Type B pancreatic cell (in vitro differentiated cells): ENCODE results near the gene QSOX1. TPM values are rescaled to one million over a fixed set of nuclear protein-coding genes. Genes with fewer than 3 reads are reported as not detected.

Source experiments
- DNase-seq: peaks from one replicate; pipeline ENCODE4 v3.0.0; 2021; ENCODE audit warnings: mixed read lengths; ENCODE audit not compliant: unreplicated experiment; ENCODE audit errors: extremely low spot score
- H3K27ac Mint-ChIP-seq: 2 replicates; pipeline ENCODE4 v1.8.0; 2021; ENCODE audit warnings: mild to moderate bottlenecking, mixed read lengths
- H3K27me3 Mint-ChIP-seq: 2 replicates; pipeline ENCODE4 v1.8.0; 2021; ENCODE audit warnings: mixed read lengths
- H3K36me3 Mint-ChIP-seq: 2 replicates; pipeline ENCODE4 v1.8.0; 2021; ENCODE audit warnings: mixed read lengths
- H3K4me1 Mint-ChIP-seq: one replicate; pipeline ENCODE4 v1.8.0; 2021; ENCODE audit warnings: mixed read lengths; ENCODE audit not compliant: unreplicated experiment
- H3K4me3 Mint-ChIP-seq: 2 replicates; pipeline ENCODE4 v1.8.0; 2021; ENCODE audit warnings: mild to moderate bottlenecking, mixed read lengths
- H3K9me3 Mint-ChIP-seq: 2 replicates; pipeline ENCODE4 v1.8.0; 2021; ENCODE audit warnings: mixed read lengths
- total RNA-seq: library from RNA; stranded (reverse); gene quantifications from 2 replicates; pipeline ENCODE4 v1.2.1, GENCODE V29; 2021; ENCODE audit warnings: low replicate concordance
- TF ChIP-seq, protein P1 (sequence below): fragments of 200-600 bp; sonication (generic); conservative IDR thresholded peaks from 2 replicates; pipeline ENCODE4 v1.5.0; 2021; ENCODE audit warnings: antibody characterized with exemption, mild to moderate bottlenecking

The QSOX1 gene
- total RNA-seq, 1 donor from 2014 or later: 96.0 TPM

GRCh38 chr1:180249725-180250498 is 95.2 kb downstream of the QSOX1 start:
- H3K4me1 Mint-ChIP-seq: peaks cover 9% of the 10 kb centered on the region
- no peak for DNase-seq
- TF ChIP-seq, protein P1, sequence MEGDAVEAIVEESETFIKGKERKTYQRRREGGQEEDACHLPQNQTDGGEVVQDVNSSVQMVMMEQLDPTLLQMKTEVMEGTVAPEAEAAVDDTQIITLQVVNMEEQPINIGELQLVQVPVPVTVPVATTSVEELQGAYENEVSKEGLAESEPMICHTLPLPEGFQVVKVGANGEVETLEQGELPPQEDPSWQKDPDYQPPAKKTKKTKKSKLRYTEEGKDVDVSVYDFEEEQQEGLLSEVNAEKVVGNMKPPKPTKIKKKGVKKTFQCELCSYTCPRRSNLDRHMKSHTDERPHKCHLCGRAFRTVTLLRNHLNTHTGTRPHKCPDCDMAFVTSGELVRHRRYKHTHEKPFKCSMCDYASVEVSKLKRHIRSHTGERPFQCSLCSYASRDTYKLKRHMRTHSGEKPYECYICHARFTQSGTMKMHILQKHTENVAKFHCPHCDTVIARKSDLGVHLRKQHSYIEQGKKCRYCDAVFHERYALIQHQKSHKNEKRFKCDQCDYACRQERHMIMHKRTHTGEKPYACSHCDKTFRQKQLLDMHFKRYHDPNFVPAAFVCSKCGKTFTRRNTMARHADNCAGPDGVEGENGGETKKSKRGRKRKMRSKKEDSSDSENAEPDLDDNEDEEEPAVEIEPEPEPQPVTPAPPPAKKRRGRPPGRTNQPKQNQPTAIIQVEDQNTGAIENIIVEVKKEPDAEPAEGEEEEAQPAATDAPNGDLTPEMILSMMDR: no peak
- no peaks in the 10 kb centered on the region for H3K36me3 Mint-ChIP-seq
- H3K27me3 Mint-ChIP-seq: peaks cover 46% of the 10 kb centered on the region
- no peaks in the 10 kb centered on the region for H3K9me3 Mint-ChIP-seq
- H3K4me3 Mint-ChIP-seq: no peak overlapping the region
- H3K27ac Mint-ChIP-seq: no peak overlapping the region

DNA sequence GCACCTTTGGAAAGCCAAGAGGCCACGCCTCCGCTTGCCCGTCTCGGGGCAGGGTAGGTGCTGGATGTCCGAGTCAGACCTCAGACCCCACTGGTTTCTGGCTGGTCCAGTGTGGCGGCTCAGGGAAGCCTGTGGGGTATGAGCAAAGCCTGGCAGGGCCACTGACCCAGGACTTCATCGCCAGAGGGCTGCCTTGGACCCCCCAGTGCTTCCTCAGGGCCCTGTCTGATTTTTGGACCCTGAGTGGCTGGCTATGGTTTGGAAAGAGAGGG is 95.8 kb downstream of the QSOX1 start:
- peaks cover 9% of the 10 kb centered on the region for H3K4me1 Mint-ChIP-seq
- no peak overlapping the region for H3K27ac Mint-ChIP-seq
- peaks cover 42% of the 10 kb centered on the region for H3K27me3 Mint-ChIP-seq
- H3K4me3 Mint-ChIP-seq: no peak overlapping the region
- TF ChIP-seq, protein P1: no peak
- no peaks in the 10 kb centered on the region for H3K36me3 Mint-ChIP-seq
- H3K9me3 Mint-ChIP-seq: no peaks in the 10 kb centered on the region
- DNase-seq: no peak

- H3K9me3 Mint-ChIP-seq: no peaks in the 10 kb centered on the region
- TF ChIP-seq, protein P1: no peak
- peaks cover 40% of the 10 kb centered on the region for H3K27me3 Mint-ChIP-seq
- H3K4me3 Mint-ChIP-seq: no peak overlapping the region
- H3K4me1 Mint-ChIP-seq: peaks cover 9% of the 10 kb centered on the region
- no peak for DNase-seq
- H3K36me3 Mint-ChIP-seq: no peaks in the 10 kb centered on the region
- H3K27ac Mint-ChIP-seq: no peak overlapping the region
Measured at GRCh38 chr1:180250883-180251509, 96.3 kb downstream of the QSOX1 start.

- TF ChIP-seq, protein P1: no peak
- DNase-seq: no peak
- H3K27ac Mint-ChIP-seq: no peak overlapping the region
- no peaks in the 10 kb centered on the region for H3K36me3 Mint-ChIP-seq
- no peak overlapping the region for H3K4me3 Mint-ChIP-seq
- H3K4me1 Mint-ChIP-seq: peaks cover 9% of the 10 kb centered on the region
- H3K9me3 Mint-ChIP-seq: no peaks in the 10 kb centered on the region
- peaks cover 41% of the 10 kb centered on the region for H3K27me3 Mint-ChIP-seq
Measured at GRCh38 chr1:180251526-180252305, 97.0 kb downstream of the QSOX1 start.

- H3K27ac Mint-ChIP-seq: no peak overlapping the region
- peaks cover 39% of the 10 kb centered on the region for H3K27me3 Mint-ChIP-seq
- TF ChIP-seq, protein P1: peak; percentile 81
- H3K4me1 Mint-ChIP-seq: peaks cover 9% of the 10 kb centered on the region
- DNase-seq: no peak
- no peak overlapping the region for H3K4me3 Mint-ChIP-seq
- no peaks in the 10 kb centered on the region for H3K36me3 Mint-ChIP-seq
- H3K9me3 Mint-ChIP-seq: no peaks in the 10 kb centered on the region
Measured at GRCh38 chr1:180252638-180253536, 98.2 kb downstream of the QSOX1 start.
